ENCODE measurements around the gene NT5E.
"Not testable (repeated sequence)": the region's sequence is repeated elsewhere in the genome, so short reads cannot be mapped to it uniquely, and the experiment has no call there.

NT5E gene

DNA sequence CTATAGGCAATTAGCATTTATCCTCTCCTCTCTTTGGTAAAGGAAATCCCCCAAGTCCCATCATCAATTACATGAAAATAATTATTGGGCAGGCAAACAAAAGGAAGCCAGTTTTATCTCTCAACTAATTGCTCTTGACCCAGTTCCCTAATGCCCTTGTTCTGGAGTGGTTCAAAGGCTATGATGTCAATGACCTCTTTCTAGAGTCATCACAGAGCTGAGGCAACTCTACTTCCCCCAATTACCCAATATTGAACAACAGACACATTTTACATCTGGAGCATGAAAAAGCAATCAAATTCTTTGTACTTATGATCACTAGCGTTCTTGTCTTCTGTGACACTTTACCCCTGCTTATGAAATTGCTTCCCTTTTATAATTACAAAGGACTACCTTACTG is 43.5 kb downstream of the NT5E start:
- no peak for DNase-seq (ENCODE audit: low spot score)

DNA sequence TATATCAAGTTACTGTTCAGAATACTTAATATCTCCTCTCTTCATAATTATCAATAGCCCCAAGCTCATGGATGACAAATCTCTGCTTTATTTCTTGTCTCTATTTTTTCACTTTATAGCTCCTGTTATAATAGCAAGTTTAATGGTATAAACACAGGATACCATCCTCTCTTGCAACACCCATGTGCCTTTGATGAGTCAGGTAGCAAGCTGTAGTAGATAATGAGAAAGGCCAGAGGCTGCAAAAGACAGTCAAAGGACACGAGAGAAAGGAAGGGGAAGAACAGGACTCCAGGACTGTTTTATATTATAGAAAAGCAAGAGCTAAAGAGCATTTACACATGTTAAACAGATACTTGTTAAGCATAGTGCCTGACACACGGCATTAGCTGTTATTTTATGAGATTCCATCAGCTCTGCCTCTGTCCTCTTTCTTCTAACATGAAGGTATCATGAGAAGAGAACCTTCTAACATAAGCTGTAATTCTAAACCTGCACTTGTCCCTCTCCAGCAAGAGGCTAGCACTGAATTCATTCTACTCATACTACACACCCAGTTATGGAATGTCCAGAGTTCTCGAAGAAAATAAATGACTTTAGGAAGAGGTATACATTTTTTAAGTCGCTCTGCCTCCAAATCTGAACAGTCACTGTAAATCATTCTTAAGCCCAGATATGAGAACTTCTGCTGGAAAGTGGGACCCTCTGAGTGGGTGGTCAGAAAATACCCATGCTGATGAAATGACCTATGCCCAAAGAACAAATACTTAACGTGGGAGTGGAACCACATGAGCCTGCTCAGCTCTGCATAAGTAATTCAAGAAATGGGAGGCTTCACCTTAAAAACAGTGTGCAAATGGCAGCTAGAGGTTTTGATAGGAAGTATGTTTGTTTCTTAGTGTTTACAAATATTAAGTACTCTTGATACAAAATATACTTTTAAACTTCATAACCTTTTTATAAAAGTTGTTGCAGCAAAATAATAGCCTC is 45.0 kb downstream of the NT5E start:
- DNase-seq (ENCODE audit: low spot score), result no peak

GRCh38 chr6:85496009-85496579 is 46.2 kb downstream of the NT5E start:
- no peak for DNase-seq (ENCODE audit: low spot score)

DNA sequence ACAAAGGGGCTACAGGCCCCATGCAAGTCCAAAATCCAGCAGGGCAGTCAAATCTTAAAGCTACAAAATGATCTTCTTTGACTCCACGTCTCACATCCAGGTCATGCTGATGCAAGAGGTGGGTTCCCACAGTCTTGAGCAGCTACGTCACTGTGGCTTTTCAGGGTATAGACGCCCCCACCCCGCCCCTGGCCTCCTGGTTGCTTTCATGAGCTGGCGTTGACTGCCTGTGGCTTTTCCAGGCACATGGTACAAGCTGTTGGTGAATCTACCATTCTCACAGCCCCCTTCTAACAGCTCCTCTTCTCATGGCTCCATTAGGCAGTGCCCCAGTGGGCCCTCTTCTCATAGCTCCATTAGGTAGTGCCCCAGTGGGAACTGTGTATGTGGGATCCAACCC is 47.0 kb downstream of the NT5E start:
- DNase-seq (ENCODE audit: low spot score), result no peak

DNA sequence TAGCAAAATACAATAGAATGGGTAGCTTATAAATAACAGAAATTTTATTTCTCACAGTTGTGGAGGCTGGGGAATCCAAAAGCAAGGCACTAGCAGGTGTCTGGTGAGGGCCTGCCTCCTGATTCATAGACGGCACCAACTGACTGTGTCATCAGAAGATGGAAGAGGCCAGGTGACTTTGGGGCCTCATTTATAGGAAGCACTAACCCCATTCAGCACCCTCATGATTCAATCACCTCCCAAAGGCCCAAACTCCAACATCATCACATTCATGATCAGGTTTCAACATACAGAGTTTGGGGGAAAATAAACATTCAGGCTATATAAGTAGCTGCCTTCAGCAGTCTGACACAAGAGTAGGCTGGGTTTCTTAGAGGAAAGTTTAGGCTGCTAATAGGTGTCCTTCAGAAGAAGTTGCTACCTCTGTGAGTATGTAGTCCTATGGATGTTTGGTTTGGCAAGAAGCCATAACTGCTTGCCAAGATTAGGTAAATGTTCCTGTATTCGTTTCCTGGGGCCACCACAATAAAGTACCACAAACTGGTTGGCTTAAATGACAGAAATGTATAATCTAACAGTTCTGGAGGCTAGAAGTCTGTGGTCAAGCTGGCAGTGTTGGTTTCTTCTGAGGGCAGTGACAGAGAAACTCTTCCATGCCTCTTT is 48.8 kb downstream of the NT5E start:
- DNase-seq (ENCODE audit: low spot score), result no peak

DNA sequence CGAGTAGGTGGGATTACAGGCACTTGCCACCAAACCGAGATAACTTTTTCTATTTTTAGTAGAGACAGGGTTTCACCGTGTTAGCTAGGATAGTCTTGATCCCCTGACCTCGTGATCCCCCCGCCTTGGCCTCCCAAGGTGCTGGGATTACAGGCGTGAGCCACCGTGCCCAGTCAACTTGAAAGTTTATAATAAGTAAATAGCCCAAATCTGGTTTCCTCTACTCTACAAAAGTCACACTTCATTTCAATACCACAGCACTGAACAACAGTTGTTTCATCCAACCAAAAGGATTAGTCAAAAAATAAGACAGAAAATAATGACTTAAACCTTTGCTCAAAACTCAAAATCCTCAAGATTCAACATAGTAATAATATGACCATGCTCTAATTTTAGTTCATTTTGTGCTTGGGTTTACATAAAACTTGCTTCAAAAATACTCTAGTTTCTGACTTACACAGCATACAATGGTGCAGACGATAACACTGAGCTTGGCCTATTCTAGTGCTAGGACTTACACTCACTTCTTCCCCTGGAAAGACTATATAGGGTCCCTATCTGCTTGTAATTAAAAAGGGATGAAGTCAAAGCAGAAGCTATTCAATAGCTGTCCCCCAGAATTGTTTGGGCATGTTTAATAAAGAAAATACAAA is 56.7 kb downstream of the NT5E start:
- DNase-seq (ENCODE audit: low spot score), result no peak

DNA sequence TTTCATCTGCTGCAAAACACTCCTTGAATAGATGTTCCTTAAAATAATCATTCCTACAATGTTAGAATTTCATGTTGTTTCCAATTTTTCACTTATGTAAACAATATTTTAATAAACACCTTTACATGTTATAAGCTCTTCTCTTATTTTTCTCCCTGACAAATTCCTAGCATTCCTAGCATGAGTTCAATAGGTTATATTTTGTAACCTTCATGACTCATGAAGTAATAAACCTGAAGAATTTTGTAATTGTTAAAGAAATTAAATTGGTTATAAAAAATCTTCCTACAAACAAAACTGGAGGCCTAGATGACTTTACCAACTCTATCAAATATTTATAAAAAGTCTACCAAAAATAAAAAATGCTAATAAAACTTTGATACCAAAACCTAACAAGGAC is 66.3 kb downstream of the NT5E start:
- no peak for DNase-seq (ENCODE audit: low spot score)

- not testable (repeated sequence) for DNase-seq (ENCODE audit: low spot score)
Observed at GRCh38 chr6:85524281-85524680, 74.4 kb downstream of the NT5E start.

- no peak for DNase-seq (ENCODE audit: low spot score)
Observed at GRCh38 chr6:85537055-85537494, 87.2 kb downstream of the NT5E start.

DNA sequence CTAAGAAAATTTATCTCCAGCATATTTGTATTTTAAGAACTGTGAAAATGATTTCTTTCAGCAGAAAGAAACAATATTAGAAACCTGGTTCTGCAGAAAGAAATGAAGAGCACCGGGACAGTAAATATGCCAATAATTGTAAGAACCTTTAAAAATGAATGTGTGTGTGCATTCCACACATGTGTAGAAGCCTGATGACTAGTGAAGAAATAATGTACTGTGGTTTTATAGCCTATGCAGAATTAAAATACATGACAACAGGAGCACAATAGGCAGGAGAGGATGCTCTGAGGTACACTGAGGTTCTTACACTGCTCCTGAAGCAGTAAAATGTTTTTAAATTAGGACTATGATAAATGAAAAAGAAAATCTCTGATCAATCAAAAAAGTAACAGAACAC is 94.9 kb downstream of the NT5E start:
- no peak for DNase-seq (ENCODE audit: low spot score)

All from CD4-positive, alpha-beta T cell treated with Interleukin-15 for 4 hours (primary cell).